Fibroblast of pulmonary artery (primary cell): ENCODE measurements around the gene SPAG16.

Experiments
- DNase-seq: peaks from one replicate; pipeline ENCODE4 v3.0.0-alpha.2; 2010; ENCODE audit warnings: low read depth
- H3K4me3 ChIP-seq: replicated peaks from 2 replicates; pipeline ENCODE4 v1.5.1; 2011; ENCODE audit warnings: low read depth, mild to moderate bottlenecking, control low read depth, low read length, moderate library complexity
- CTCF ChIP-seq: IDR thresholded peaks from 2 replicates; pipeline ENCODE4 v1.5.1; 2011; ENCODE audit warnings: mild to moderate bottlenecking, control low read depth, low read length, inconsistent platforms; ENCODE audit errors: missing control alignments

SPAG16 gene

GRCh38 chr2:214088536-214088935 is 804.3 kb downstream of the SPAG16 start:
- no peak overlapping the region for H3K4me3 ChIP-seq
- DNase-seq, result no peak

GRCh38 chr2:214096208-214096715 is 812.0 kb downstream of the SPAG16 start:
- TF ChIP-seq CTCF, result no peak
- H3K4me3 ChIP-seq, result no peak overlapping the region
- no peak for DNase-seq

More at GRCh38 chr2:214088536-214088935, 804.3 kb downstream of the SPAG16 start:
- TF ChIP-seq CTCF, result no peak

- TF ChIP-seq CTCF, result no peak
- no peak for DNase-seq
- H3K4me3 ChIP-seq, result no peak overlapping the region
Measured at GRCh38 chr2:214098811-214099210, 814.5 kb downstream of the SPAG16 start.

- no peak overlapping the region for H3K4me3 ChIP-seq
- no peak for DNase-seq
- no peak for TF ChIP-seq CTCF
Measured at GRCh38 chr2:214100488-214100887, 816.2 kb downstream of the SPAG16 start.

- TF ChIP-seq CTCF, result no peak
- no peak overlapping the region for H3K4me3 ChIP-seq
- no peak for DNase-seq
Measured at GRCh38 chr2:214103276-214104001, 819.2 kb downstream of the SPAG16 start.

- DNase-seq, result no peak
- no peak for TF ChIP-seq CTCF
- no peak overlapping the region for H3K4me3 ChIP-seq
Measured at GRCh38 chr2:214104219-214104618, 820.0 kb downstream of the SPAG16 start.

GRCh38 chr2:214104967-214105366 is 820.7 kb downstream of the SPAG16 start:
- no peak overlapping the region for H3K4me3 ChIP-seq
- no peak for DNase-seq
- no peak for TF ChIP-seq CTCF
